Measurements from ENCODE around the gene CCDC179. TPM values are rescaled to one million over a fixed set of nuclear protein-coding genes. Genes with fewer than 3 reads are reported as not detected.

Gene CCDC179
- total RNA-seq, 1 donor from 2014 or later = not detected

DNA sequence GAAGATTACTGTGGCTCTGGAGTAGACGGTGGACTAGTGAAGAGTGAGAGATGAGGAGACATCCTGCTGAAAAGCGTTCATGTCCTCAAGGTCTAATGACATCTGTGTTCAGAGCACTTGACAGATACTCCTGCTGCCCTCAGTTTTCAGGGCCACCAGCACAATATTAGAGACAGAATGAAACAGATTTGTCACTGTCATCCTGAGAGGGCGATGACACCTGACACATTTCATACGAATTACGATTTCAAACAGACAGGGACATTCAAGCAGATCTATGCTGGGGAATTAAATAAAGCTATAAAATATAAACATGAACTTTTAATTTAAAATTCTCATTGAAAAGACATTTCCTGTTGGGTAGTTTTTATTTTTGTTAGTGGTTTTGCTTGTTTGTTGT lies 59.8 kb downstream of the CCDC179 start:
- TF ChIP-seq, protein P1, sequence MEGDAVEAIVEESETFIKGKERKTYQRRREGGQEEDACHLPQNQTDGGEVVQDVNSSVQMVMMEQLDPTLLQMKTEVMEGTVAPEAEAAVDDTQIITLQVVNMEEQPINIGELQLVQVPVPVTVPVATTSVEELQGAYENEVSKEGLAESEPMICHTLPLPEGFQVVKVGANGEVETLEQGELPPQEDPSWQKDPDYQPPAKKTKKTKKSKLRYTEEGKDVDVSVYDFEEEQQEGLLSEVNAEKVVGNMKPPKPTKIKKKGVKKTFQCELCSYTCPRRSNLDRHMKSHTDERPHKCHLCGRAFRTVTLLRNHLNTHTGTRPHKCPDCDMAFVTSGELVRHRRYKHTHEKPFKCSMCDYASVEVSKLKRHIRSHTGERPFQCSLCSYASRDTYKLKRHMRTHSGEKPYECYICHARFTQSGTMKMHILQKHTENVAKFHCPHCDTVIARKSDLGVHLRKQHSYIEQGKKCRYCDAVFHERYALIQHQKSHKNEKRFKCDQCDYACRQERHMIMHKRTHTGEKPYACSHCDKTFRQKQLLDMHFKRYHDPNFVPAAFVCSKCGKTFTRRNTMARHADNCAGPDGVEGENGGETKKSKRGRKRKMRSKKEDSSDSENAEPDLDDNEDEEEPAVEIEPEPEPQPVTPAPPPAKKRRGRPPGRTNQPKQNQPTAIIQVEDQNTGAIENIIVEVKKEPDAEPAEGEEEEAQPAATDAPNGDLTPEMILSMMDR (IDR thresholded peaks at IDR 0.05; ENCODE audit: unreplicated experiment) = no peak
- no peak for DNase-seq (ENCODE audit: low spot score)
- no peaks in the 10 kb centered on the region for H3K4me1 Mint-ChIP-seq (ENCODE audit: unreplicated experiment)
- H3K27ac Mint-ChIP-seq (ENCODE audit: unreplicated experiment) = no peak overlapping the region
- H3K36me3 Mint-ChIP-seq (ENCODE audit: low read depth, unreplicated experiment) = no peaks in the 10 kb centered on the region
- peaks cover 1% of the 10 kb centered on the region for H3K27me3 Mint-ChIP-seq (ENCODE audit: unreplicated experiment)
- H3K9me3 Mint-ChIP-seq (ENCODE audit: unreplicated experiment) = no peaks in the 10 kb centered on the region
- no peak overlapping the region for H3K4me3 Mint-ChIP-seq (ENCODE audit: unreplicated experiment)

DNA sequence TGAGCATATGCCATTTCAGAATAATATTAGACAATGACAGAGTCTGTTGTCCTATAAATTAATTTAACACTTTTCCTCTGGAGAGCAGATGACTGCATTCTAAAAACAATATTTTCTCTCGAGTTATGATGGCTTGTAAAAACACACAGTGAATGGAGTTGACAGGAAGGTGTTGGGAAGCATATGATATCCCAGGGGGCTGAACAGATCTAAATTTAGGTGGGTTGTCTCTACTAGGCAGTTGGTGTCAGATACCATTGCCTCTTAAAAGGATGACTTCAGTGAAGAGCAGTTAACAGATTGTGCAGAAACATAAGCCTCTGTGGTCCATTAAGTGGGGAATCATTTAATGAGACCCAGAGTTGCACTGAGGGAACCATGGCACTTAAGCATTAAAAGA lies 61.4 kb downstream of the CCDC179 start:
- H3K27me3 Mint-ChIP-seq (ENCODE audit: unreplicated experiment) = peaks cover 1% of the 10 kb centered on the region
- H3K36me3 Mint-ChIP-seq (ENCODE audit: low read depth, unreplicated experiment) = no peaks in the 10 kb centered on the region
- H3K27ac Mint-ChIP-seq (ENCODE audit: unreplicated experiment) = no peak overlapping the region
- no peak overlapping the region for H3K4me3 Mint-ChIP-seq (ENCODE audit: unreplicated experiment)
- DNase-seq (ENCODE audit: low spot score) = no peak
- no peaks in the 10 kb centered on the region for H3K9me3 Mint-ChIP-seq (ENCODE audit: unreplicated experiment)
- no peaks in the 10 kb centered on the region for H3K4me1 Mint-ChIP-seq (ENCODE audit: unreplicated experiment)
- TF ChIP-seq, protein P1 (IDR thresholded peaks at IDR 0.05; ENCODE audit: unreplicated experiment) = no peak

DNA sequence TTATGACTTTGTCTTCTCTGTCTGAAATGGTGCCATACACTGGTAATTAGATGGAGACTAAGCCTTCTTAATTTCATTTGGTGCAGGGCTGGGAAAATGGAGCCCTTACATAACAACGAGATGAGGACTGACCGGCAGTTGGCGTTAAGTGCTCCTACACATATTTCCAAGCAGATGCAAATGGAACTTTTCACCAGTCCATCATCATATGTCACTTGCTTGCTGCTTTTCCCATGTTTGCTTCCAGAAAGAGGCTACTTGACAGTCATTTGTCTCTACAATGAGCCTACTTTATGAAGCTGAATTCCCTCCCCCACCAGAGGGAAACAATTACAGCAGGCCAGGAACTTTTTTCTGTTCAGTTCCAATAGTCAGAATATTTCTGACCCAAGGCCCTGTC lies 63.2 kb downstream of the CCDC179 start:
- Mint-ChIP-seq H3K36me3 (ENCODE audit: low read depth, unreplicated experiment) (no peaks in the 10 kb centered on the region), H3K4me3 (ENCODE audit: unreplicated experiment) (no peak overlapping the region), H3K4me1 (ENCODE audit: unreplicated experiment) (no peaks in the 10 kb centered on the region), H3K27ac (ENCODE audit: unreplicated experiment) (no peak overlapping the region), H3K27me3 (ENCODE audit: unreplicated experiment) (peaks cover 1% of the 10 kb centered on the region), H3K9me3 (ENCODE audit: unreplicated experiment) (no peaks in the 10 kb centered on the region)
- no peak for DNase-seq (ENCODE audit: low spot score)
- TF ChIP-seq, protein P1 (IDR thresholded peaks at IDR 0.05; ENCODE audit: unreplicated experiment) = no peak

Other genes starting within 250 kb of the CCDC179 start
- 9.3 TPM for gene FANCF, start 234.7 kb downstream of the CCDC179 start, total RNA-seq (ENCODE audit: unreplicated experiment)
- 1.4 TPM for gene GAS2, start 193.9 kb downstream of the CCDC179 start, total RNA-seq (ENCODE audit: unreplicated experiment)
- 17.9 TPM for gene SVIP, start 30.7 kb downstream of the CCDC179 start, total RNA-seq (ENCODE audit: unreplicated experiment)

Measured in endothelial cell (in vitro differentiated cells).